CD8-positive, alpha-beta memory T cell (primary cell): ENCODE data around the gene PPIAL4G. TPM values are rescaled to one million over a fixed set of nuclear protein-coding genes. Genes with fewer than 3 reads are reported as not detected.
"Not testable (repeated sequence)": the region's sequence is repeated elsewhere in the genome, so short reads cannot be mapped to it uniquely, and the experiment has no call there.

Experiments used
- CTCF ChIA-PET: fragments of 350-600 bp; sonication (Branson Sonifier 250); formaldehyde crosslinking; loops from one replicate; lab custom pipeline; 2021; ENCODE audit warnings: antibody characterized with exemption; lab: Charles Lee
- POLR2A ChIA-PET: fragments of 350-600 bp; sonication (Branson Sonifier 250); formaldehyde crosslinking; loops from one replicate; lab custom pipeline; 2021; ENCODE audit warnings: antibody characterized with exemption; lab: Charles Lee
- DNase-seq, 5 donors: peaks; one replicate each; pipeline versions ENCODE4 v3.0.0 to v3.0.0-alpha.2; 2020 to 2022; ENCODE audit warnings: mixed read lengths in 1 of 5
- H3K27ac ChIP-seq: one replicate; pipeline ENCODE4 v1.7.0; 2013; ENCODE audit warnings: low read depth, mild to moderate bottlenecking, low read length, moderate library complexity
- H3K27me3 ChIP-seq: 2 replicates; pipeline ENCODE4 v1.7.0; 2013; ENCODE audit warnings: low read length, mild to moderate bottlenecking; ENCODE audit not compliant: insufficient read depth, poor library complexity, severe bottlenecking
- H3K36me3 ChIP-seq: 2 replicates; pipeline ENCODE4 v1.7.0; 2013; ENCODE audit warnings: mild to moderate bottlenecking, low read length, moderate library complexity; ENCODE audit not compliant: insufficient read depth
- H3K4me1 ChIP-seq: 2 replicates; pipeline ENCODE4 v1.7.0; 2013; ENCODE audit warnings: mild to moderate bottlenecking, low read length, moderate library complexity; ENCODE audit not compliant: insufficient read depth
- H3K4me3 ChIP-seq: 2 replicates; pipeline ENCODE4 v1.7.0; 2013; ENCODE audit warnings: mild to moderate bottlenecking, low read length
- H3K9me3 ChIP-seq: 2 replicates; pipeline ENCODE4 v1.7.0; 2013; ENCODE audit warnings: mild to moderate bottlenecking, low read length
- H3K27ac Mint-ChIP-seq, 8 donors: one replicate each; pipeline ENCODE4 v1.8.0; 2020 to 2021; ENCODE audit warnings: mixed read lengths in 8 of 8, mild to moderate bottlenecking in 6 of 8, inconsistent platforms in 3 of 8, moderate library complexity in 3 of 8
- H3K27me3 Mint-ChIP-seq, 2 donors: one replicate each; pipeline ENCODE4 v1.8.0; 2020 to 2021; ENCODE audit warnings: mixed read lengths in 2 of 2, mild to moderate bottlenecking in 1 of 2, moderate library complexity in 1 of 2
- H3K36me3 Mint-ChIP-seq, 3 donors: one replicate each; pipeline ENCODE4 v1.8.0; 2020 to 2021; ENCODE audit warnings: mixed read lengths in 3 of 3, inconsistent platforms in 1 of 3, mild to moderate bottlenecking in 1 of 3
- H3K4me1 Mint-ChIP-seq, 3 donors: one replicate each; pipeline ENCODE4 v1.8.0; 2020 to 2021; ENCODE audit warnings: mixed read lengths in 3 of 3, inconsistent platforms in 1 of 3, mild to moderate bottlenecking in 1 of 3
- H3K4me3 Mint-ChIP-seq, 7 donors: one replicate each; pipeline ENCODE4 v1.8.0; 2020 to 2021; ENCODE audit warnings: mixed read lengths in 7 of 7, mild to moderate bottlenecking in 6 of 7, moderate library complexity in 4 of 7, inconsistent platforms in 2 of 7
- H3K9me3 Mint-ChIP-seq, 5 donors: one replicate each; pipeline ENCODE4 v1.8.0; 2020 to 2022; ENCODE audit warnings: mixed read lengths in 5 of 5, mild to moderate bottlenecking in 3 of 5, moderate library complexity in 2 of 5, inconsistent platforms in 1 of 5
- polyA plus RNA-seq: library from polyadenylated mRNA; unstranded; fragments of 300-500 nt; fragmentation: Illumina TruSeq; gene quantifications from one replicate; pipeline ENCODE4 v1.2.3, GENCODE V29; 2021
- total RNA-seq, 2 experiments: library from RNA; stranded (reverse); gene quantifications; one replicate each; pipeline ENCODE4 v1.2.3, GENCODE V29; 2021

The PPIAL4G gene
- total and polyA plus RNA-seq, 3 experiments from 2014 or later, result 0.44 TPM; not detected in 1

- DNase-seq, POLR2A ChIA-PET, CTCF ChIA-PET: not testable (repeated sequence)
Measured at GRCh38 chr1:148439654-148440325, 43.3 kb downstream of the PPIAL4G start.

GRCh38 chr1:148435406-148435805 is 47.7 kb downstream of the PPIAL4G start:
- Mint-ChIP-seq H3K27me3 (no peaks in the 10 kb centered on the region), H3K27ac (peak overlapping the region in 7 of 8 donors; percentile 7 to 77 (median 51)), H3K4me1 (peaks cover 66 to 86% (median 79%) of the 10 kb centered on the region in 3 donors), H3K36me3 (peaks cover 5 to 79% (median 18%) of the 10 kb centered on the region in 3 donors), H3K9me3 (no peaks in the 10 kb centered on the region), H3K4me3 (peak overlapping the region in 2 of 7 donors; percentile 24 to 38)
- CTCF ChIA-PET, result no interaction called here
- POLR2A ChIA-PET, result no interaction called here
- Histone ChIP-seq H3K4me1 (peaks cover 22% of the 10 kb centered on the region), H3K27ac (no peak overlapping the region), H3K36me3 (peaks cover 9% of the 10 kb centered on the region), H3K27me3 (no peaks in the 10 kb centered on the region), H3K9me3 (no peaks in the 10 kb centered on the region), H3K4me3 (no peak overlapping the region)
- DNase-seq, result no peak

More at GRCh38 chr1:148439654-148440325, 43.3 kb downstream of the PPIAL4G start:
- Mint-ChIP-seq H3K27ac (peak overlapping the region; percentile 4 to 83 (median 52)), H3K4me3 (peak overlapping the region in 4 of 7 donors; percentile 7 to 43 (median 30)), H3K4me1 (peaks cover 45 to 56% (median 50%) of the 10 kb centered on the region in 3 donors), H3K36me3 (peaks cover 5 to 43% (median 9%) of the 10 kb centered on the region in 3 donors)
- peaks cover 16% of the 10 kb centered on the region for H3K4me1 ChIP-seq
- H3K27ac ChIP-seq, H3K27me3 ChIP-seq, H3K9me3 ChIP-seq, H3K4me3 ChIP-seq, H3K27me3 Mint-ChIP-seq, H3K36me3 ChIP-seq, H3K9me3 Mint-ChIP-seq: not testable (repeated sequence)

GRCh38 chr1:148434832-148435231 is 48.3 kb downstream of the PPIAL4G start:
- H3K27me3 ChIP-seq, result no peaks in the 10 kb centered on the region
- Mint-ChIP-seq H3K9me3 (no peaks in the 10 kb centered on the region), H3K36me3 (peaks cover 4 to 81% (median 21%) of the 10 kb centered on the region in 3 donors), H3K4me1 (peaks cover 69 to 86% (median 82%) of the 10 kb centered on the region in 3 donors), H3K4me3 (peak overlapping the region in 1 of 7 donors; percentile 24), H3K27ac (peak overlapping the region in 5 of 8 donors; percentile 19 to 77 (median 34)), H3K27me3 (no peaks in the 10 kb centered on the region)
- no peak for DNase-seq
- peaks cover 14% of the 10 kb centered on the region for H3K36me3 ChIP-seq
- no peaks in the 10 kb centered on the region for H3K9me3 ChIP-seq
- H3K4me3 ChIP-seq, result no peak overlapping the region
- POLR2A ChIA-PET, result no interaction called here
- peaks cover 27% of the 10 kb centered on the region for H3K4me1 ChIP-seq
- CTCF ChIA-PET, result no interaction called here
- no peak overlapping the region for H3K27ac ChIP-seq

GRCh38 chr1:148432916-148433317 is 50.2 kb downstream of the PPIAL4G start:
- peaks cover 66 to 86% (median 82%) of the 10 kb centered on the region in 3 donors for H3K4me1 Mint-ChIP-seq

More at GRCh38 chr1:148432916-148433317, 50.2 kb downstream of the PPIAL4G start:
- H3K27ac ChIP-seq, CTCF ChIA-PET, H3K4me3 Mint-ChIP-seq, H3K4me3 ChIP-seq, H3K27me3 Mint-ChIP-seq, H3K9me3 ChIP-seq, DNase-seq, H3K9me3 Mint-ChIP-seq, POLR2A ChIA-PET, H3K27me3 ChIP-seq: not testable (repeated sequence)
- peaks cover 3 to 87% (median 30%) of the 10 kb centered on the region in 3 donors for H3K36me3 Mint-ChIP-seq
- Histone ChIP-seq H3K36me3 (peaks cover 19% of the 10 kb centered on the region), H3K4me1 (peaks cover 18% of the 10 kb centered on the region)
- H3K27ac Mint-ChIP-seq, result peak overlapping the region; percentile 29 to 89 (median 58)

Other genes starting within 250 kb of the PPIAL4G start
- 10 to 100 TPM; 11.2 to 11.6 TPM for gene NBPF14, start 112.7 kb upstream of the PPIAL4G start, total RNA-seq
- 5.6 TPM for gene NBPF14, start 112.7 kb upstream of the PPIAL4G start, polyA plus RNA-seq